OCI-LY3 (cell line): ENCODE data around the gene STARD9.

ENCODE experiments used
- H2AFZ ChIP-seq: fragments of 200-600, 300-600 bp; shearing (Covaris generic); 2 replicates; pipeline ENCODE4 v1.6.0; 2014; ENCODE audit warnings: antibody characterized with exemption, low read depth, low read length
- H3K27ac ChIP-seq: fragments of 200-600, 300-600 bp; sonication (generic); 2 replicates; pipeline ENCODE4 v1.5.1; 2014; ENCODE audit warnings: mild to moderate bottlenecking, low read length, moderate library complexity, mixed read lengths
- H3K27me3 ChIP-seq: fragments of 200-600, 300-600 bp; sonication (generic); 2 replicates; pipeline ENCODE4 v1.6.1; 2014; ENCODE audit warnings: low read depth, low read length, mixed read lengths
- H3K36me3 ChIP-seq: fragments of 200-600, 300-600 bp; sonication (generic); replicated peaks from 2 replicates; pipeline ENCODE3; 2014; ENCODE audit warnings: low read depth, low read length, mixed read lengths
- H3K4me1 ChIP-seq: fragments of 300-600, 200-600 bp; sonication (generic); 2 replicates; pipeline ENCODE4 v1.6.1; 2014; ENCODE audit warnings: low read length, mixed read lengths
- H3K4me2 ChIP-seq: fragments of 200-600, 300-600 bp; sonication (generic); 2 replicates; pipeline ENCODE4 v1.6.1; 2014; ENCODE audit warnings: low read length, mixed read lengths
- H3K4me3 ChIP-seq: fragments of 300-600, 200-600 bp; sonication (generic); 2 replicates; pipeline ENCODE4 v1.5.1; 2014; ENCODE audit warnings: antibody characterized with exemption, mild to moderate bottlenecking, low read length, moderate library complexity
- H3K79me2 ChIP-seq: fragments of 300-600, 200-600 bp; shearing (Covaris generic); 2 replicates; pipeline ENCODE4 v1.6.1; 2014; ENCODE audit warnings: mild to moderate bottlenecking, low read length, mixed read lengths
- H3K9ac ChIP-seq: fragments of 300-600, 200-600 bp; shearing (Covaris generic); 2 replicates; pipeline ENCODE4 v1.6.0; 2014; ENCODE audit warnings: mild to moderate bottlenecking, low read length, moderate library complexity
- H3K9me3 ChIP-seq: fragments of 200-600, 300-600 bp; shearing (Covaris generic); 2 replicates; pipeline ENCODE4 v1.6.1; 2014; ENCODE audit warnings: low read length, mixed read lengths; ENCODE audit not compliant: insufficient read depth
- H4K20me1 ChIP-seq: fragments of 200-600, 300-600 bp; sonication (generic); 2 replicates; pipeline ENCODE4 v1.6.1; 2016; ENCODE audit warnings: low read length, mixed read lengths; ENCODE audit not compliant: insufficient read depth
- EZH2phosphoT487 ChIP-seq: fragments of 200-600 bp; shearing (Covaris generic); IDR thresholded peaks from 2 replicates; pipeline ENCODE4 v1.6.1; 2018; ENCODE audit warnings: antibody characterized with exemption, mixed run types, low read depth
- TF ChIP-seq, protein P1 (sequence below): fragments of 200-600, 300-600 bp; sonication (generic); IDR thresholded peaks from 2 replicates; pipeline ENCODE4 v1.5.1; 2014; ENCODE audit warnings: antibody characterized with exemption, low read length, low read depth

Gene STARD9

DNA sequence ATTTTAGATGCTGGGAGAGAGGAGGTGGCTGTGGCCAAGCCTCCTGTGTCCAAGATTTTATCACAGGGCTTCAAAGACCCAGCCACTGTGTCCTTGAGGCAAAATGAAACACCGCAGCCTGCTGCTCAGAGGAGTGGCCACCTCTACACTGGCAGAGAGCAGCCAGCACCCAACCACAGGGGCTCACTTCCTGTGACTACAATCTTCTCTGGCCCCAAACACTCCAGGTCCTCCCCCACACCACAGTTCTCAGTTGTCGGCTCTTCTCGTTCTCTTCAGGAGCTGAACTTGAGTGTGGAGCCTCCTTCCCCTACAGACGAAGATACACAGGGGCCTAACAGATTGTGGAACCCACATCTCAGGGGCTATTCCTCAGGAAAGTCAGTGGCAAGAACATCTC lies 115.9 kb downstream of the STARD9 start:
- no peak overlapping the region for H3K27ac ChIP-seq
- H3K4me3 ChIP-seq = no peak overlapping the region
- H3K9me3 ChIP-seq = no peaks in the 10 kb centered on the region
- no peak overlapping the region for H3K4me2 ChIP-seq
- no peaks in the 10 kb centered on the region for H4K20me1 ChIP-seq
- H2AFZ ChIP-seq = no peak overlapping the region
- no peaks in the 10 kb centered on the region for H3K79me2 ChIP-seq
- TF ChIP-seq EZH2phosphoT487 = no peak
- TF ChIP-seq, protein P1, sequence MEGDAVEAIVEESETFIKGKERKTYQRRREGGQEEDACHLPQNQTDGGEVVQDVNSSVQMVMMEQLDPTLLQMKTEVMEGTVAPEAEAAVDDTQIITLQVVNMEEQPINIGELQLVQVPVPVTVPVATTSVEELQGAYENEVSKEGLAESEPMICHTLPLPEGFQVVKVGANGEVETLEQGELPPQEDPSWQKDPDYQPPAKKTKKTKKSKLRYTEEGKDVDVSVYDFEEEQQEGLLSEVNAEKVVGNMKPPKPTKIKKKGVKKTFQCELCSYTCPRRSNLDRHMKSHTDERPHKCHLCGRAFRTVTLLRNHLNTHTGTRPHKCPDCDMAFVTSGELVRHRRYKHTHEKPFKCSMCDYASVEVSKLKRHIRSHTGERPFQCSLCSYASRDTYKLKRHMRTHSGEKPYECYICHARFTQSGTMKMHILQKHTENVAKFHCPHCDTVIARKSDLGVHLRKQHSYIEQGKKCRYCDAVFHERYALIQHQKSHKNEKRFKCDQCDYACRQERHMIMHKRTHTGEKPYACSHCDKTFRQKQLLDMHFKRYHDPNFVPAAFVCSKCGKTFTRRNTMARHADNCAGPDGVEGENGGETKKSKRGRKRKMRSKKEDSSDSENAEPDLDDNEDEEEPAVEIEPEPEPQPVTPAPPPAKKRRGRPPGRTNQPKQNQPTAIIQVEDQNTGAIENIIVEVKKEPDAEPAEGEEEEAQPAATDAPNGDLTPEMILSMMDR = no peak
- H3K36me3 ChIP-seq = no peaks in the 10 kb centered on the region
- no peak overlapping the region for H3K9ac ChIP-seq
- no peaks in the 10 kb centered on the region for H3K4me1 ChIP-seq
- no peaks in the 10 kb centered on the region for H3K27me3 ChIP-seq

DNA sequence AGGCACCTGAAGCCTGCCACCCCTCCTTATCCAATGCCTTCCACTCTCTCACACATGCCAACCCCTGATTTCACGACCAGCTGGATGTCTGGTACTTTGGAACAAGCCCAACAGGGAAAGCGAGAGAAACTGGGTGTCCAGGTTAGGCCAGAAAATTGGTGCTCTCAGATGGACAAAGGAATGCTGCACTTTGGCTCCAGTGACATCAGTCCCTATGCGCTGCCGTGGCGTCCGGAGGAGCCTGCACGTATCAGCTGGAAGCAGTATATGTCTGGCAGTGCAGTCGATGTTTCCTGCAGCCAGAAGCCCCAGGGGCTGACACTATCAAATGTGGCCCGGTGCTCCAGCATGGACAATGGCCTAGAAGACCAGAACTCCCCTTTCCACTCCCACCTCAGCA lies 116.4 kb downstream of the STARD9 start:
- H3K27me3 ChIP-seq = no peaks in the 10 kb centered on the region
- no peak overlapping the region for H2AFZ ChIP-seq
- H3K4me3 ChIP-seq = no peak overlapping the region
- H3K36me3 ChIP-seq = no peaks in the 10 kb centered on the region
- no peak overlapping the region for H3K4me2 ChIP-seq
- no peaks in the 10 kb centered on the region for H3K79me2 ChIP-seq
- no peaks in the 10 kb centered on the region for H3K4me1 ChIP-seq
- H3K9ac ChIP-seq = no peak overlapping the region
- TF ChIP-seq, protein P1 = no peak
- TF ChIP-seq EZH2phosphoT487 = no peak
- H3K27ac ChIP-seq = no peak overlapping the region
- H3K9me3 ChIP-seq = no peaks in the 10 kb centered on the region
- no peaks in the 10 kb centered on the region for H4K20me1 ChIP-seq

DNA sequence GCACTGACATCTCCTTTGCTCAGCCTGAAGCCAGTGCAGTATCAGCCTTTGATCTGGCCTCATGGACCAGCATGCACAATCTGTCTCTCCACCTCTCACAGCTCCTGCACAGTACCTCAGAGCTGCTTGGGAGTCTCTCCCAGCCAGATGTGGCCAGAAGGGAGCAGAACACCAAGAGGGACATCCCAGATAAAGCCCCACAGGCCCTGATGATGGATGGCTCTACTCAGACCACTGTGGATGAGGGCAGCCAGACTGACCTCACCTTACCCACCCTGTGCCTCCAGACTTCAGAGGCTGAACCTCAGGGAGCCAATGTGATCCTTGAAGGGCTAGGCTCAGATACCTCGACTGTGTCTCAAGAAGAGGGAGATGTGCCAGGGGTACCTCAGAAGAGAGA lies 117.1 kb downstream of the STARD9 start:
- H4K20me1 ChIP-seq = no peaks in the 10 kb centered on the region
- no peak overlapping the region for H3K4me2 ChIP-seq
- no peaks in the 10 kb centered on the region for H3K4me1 ChIP-seq
- H3K36me3 ChIP-seq = no peaks in the 10 kb centered on the region
- no peak overlapping the region for H3K4me3 ChIP-seq
- no peaks in the 10 kb centered on the region for H3K9me3 ChIP-seq
- TF ChIP-seq EZH2phosphoT487 = no peak
- TF ChIP-seq, protein P1 = no peak
- no peaks in the 10 kb centered on the region for H3K79me2 ChIP-seq
- no peaks in the 10 kb centered on the region for H3K27me3 ChIP-seq
- H3K9ac ChIP-seq = no peak overlapping the region
- no peak overlapping the region for H3K27ac ChIP-seq
- H2AFZ ChIP-seq = no peak overlapping the region

DNA sequence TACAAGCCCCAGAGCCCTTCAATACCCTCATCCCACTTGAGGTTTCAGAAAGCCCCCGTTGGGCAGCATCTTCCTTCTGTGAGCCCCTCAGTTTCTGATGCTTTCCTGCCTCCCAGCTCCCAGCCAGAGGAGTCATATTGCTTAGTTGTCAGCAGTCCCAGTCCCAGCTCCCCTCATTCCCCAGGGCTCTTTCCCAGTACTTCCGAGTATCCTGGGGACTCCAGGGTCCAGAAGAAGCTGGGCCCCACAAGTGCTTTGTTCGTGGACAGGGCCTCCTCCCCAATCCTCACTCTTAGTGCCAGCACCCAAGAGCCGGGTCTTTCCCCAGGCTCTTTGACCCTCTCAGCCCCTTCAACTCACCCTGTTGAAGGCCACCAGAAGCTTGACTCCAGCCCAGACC lies 117.6 kb downstream of the STARD9 start:
- Histone ChIP-seq H2AFZ (no peak overlapping the region), H3K79me2 (no peaks in the 10 kb centered on the region), H3K9me3 (no peaks in the 10 kb centered on the region), H3K4me1 (no peaks in the 10 kb centered on the region), H3K9ac (no peak overlapping the region), H3K27ac (no peak overlapping the region), H3K27me3 (no peaks in the 10 kb centered on the region), H3K4me3 (no peak overlapping the region), H3K36me3 (no peaks in the 10 kb centered on the region), H4K20me1 (no peaks in the 10 kb centered on the region), H3K4me2 (no peak overlapping the region)
- TF ChIP-seq, protein P1 = no peak
- TF ChIP-seq EZH2phosphoT487 = no peak
